ENCODE data around the gene RNF19B.
"Not testable (repeated sequence)": the region's sequence is repeated elsewhere in the genome, so short reads cannot be mapped to it uniquely, and the experiment has no call there.

Gene RNF19B

DNA sequence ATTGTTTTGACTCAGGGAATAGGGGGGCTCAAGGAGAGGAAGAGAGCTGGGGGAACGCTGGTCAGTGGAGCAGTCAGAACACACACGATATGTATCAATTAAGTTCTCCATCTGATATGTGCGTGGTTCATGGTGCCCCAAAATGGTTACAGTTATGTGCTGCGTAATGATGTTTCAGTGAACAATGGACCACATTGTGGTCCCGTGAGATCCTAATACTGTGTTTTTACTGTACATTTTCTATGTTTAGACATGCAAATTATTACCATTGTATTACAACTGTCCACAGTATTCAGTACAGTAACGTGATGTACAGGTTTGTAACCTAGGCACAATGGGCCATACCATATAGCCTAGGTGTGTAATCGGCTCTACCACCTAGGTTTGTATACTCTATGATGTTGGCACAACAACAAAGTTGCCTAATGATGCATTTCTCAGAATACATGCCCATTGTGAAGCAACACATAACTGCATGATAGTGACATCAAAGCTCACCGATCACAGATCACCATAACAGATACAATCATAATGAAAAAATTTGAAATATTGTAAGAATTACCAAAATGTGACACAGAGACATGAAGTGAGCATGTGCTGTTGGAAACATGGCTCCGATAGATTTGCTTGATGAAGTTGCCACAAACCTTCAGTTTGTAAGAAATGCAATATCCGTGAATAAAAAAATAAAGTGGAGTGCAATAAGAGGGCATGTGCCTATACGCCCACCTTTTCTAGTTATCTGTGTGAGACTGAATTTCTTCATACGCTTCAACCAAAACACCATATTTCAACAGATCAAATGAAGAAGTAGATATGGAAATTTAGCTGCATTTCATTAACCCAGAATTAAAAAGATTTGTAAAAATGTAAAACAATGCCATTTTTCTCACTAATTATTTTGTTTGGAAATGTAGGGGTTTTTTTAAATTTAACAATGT, 48.6 kb downstream of the RNF19B start:
- TF ChIP-seq, protein P1, sequence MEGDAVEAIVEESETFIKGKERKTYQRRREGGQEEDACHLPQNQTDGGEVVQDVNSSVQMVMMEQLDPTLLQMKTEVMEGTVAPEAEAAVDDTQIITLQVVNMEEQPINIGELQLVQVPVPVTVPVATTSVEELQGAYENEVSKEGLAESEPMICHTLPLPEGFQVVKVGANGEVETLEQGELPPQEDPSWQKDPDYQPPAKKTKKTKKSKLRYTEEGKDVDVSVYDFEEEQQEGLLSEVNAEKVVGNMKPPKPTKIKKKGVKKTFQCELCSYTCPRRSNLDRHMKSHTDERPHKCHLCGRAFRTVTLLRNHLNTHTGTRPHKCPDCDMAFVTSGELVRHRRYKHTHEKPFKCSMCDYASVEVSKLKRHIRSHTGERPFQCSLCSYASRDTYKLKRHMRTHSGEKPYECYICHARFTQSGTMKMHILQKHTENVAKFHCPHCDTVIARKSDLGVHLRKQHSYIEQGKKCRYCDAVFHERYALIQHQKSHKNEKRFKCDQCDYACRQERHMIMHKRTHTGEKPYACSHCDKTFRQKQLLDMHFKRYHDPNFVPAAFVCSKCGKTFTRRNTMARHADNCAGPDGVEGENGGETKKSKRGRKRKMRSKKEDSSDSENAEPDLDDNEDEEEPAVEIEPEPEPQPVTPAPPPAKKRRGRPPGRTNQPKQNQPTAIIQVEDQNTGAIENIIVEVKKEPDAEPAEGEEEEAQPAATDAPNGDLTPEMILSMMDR (IDR thresholded peaks at IDR 0.05; ENCODE audit: low read length, missing control alignments) = no peak
- DNase-seq (ENCODE audit: low read depth) = no peak
- H3K4me3 ChIP-seq (replicated peaks; ENCODE audit: low read depth, low read length) = no peak overlapping the region

- TF ChIP-seq, protein P1 (IDR thresholded peaks at IDR 0.05; ENCODE audit: low read length, missing control alignments) = no peak
- DNase-seq (ENCODE audit: low read depth) = no peak
- no peak overlapping the region for H3K4me3 ChIP-seq (replicated peaks; ENCODE audit: low read depth, low read length)
These were observed 54.3 kb downstream of the RNF19B start for GRCh38 chr1:32910319-32910718.

DNA sequence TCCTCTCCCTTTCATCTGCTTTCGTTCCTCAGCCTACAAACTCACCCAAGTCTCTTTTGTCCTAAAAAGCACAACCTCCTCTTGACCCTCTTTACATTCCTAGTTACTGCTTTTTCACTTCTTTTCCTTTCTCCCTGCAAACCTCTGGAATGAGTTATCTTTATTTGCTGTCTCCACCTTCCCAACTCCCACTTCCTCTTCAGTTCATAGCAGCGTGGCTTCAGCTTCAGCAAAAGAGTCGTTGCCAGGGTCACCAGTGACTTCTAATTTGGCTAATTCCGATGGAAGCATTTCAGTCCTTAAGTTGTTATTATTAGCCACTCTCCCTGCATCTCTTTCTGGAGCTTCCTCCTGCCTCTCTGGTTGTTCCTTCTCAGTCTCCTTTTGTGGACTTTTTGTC, 57.2 kb downstream of the RNF19B start:
- DNase-seq (ENCODE audit: low read depth) = peak; percentile 74
- no peak overlapping the region for H3K4me3 ChIP-seq (replicated peaks; ENCODE audit: low read depth, low read length)
- TF ChIP-seq, protein P1 (IDR thresholded peaks at IDR 0.05; ENCODE audit: low read length, missing control alignments) = no peak

DNA sequence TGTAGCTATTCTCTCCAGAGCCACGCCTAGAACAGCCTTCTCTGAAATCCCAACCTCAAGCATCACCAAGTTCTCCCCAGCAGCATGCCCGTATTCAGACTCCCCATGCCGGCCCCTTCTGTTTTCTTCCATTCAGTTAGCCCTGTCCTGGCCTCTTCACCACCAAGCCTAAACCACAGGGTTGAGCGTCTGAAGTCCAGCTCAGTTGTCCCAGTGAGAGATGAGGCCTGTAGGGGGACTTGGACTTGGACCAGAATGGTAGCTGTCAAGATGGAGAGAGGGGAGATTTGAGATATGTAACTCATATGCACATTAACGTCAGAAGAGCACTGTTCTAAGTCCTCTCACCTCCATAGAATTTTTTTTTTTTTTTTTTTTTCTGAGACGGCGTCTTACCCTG, 58.0 kb downstream of the RNF19B start:
- DNase-seq (ENCODE audit: low read depth) = no peak
- H3K4me3 ChIP-seq (replicated peaks; ENCODE audit: low read depth, low read length) = no peak overlapping the region
- TF ChIP-seq, protein P1 (IDR thresholded peaks at IDR 0.05; ENCODE audit: low read length, missing control alignments) = no peak

- not testable (repeated sequence) for DNase-seq (ENCODE audit: low read depth); H3K4me3 ChIP-seq (replicated peaks; ENCODE audit: low read depth, low read length)
These were observed 59.0 kb downstream of the RNF19B start for GRCh38 chr1:32905588-32905987.

DNA sequence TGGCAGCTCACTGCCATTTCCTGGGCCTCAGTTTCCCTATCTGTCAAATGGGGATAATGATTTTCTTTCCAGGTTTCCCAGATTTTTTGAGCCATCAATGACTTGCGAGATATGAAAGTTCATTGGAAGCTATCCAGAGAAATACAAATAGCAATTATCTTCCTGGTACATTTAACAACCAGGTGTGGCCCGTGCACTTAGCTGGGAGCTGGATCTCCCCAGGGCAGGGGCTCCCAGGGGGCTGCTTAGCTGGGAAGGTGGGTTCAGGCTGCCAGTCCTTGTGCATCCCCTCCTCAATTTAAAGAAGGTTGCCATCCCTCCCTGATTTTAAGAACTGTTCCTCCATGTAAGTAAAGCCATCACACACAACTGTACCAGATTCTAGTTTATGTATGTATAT, 59.8 kb downstream of the RNF19B start:
- no peak for DNase-seq (ENCODE audit: low read depth)
- TF ChIP-seq, protein P1 (IDR thresholded peaks at IDR 0.05; ENCODE audit: low read length, missing control alignments) = no peak
- no peak overlapping the region for H3K4me3 ChIP-seq (replicated peaks; ENCODE audit: low read depth, low read length)

- H3K4me3 ChIP-seq (replicated peaks; ENCODE audit: low read depth, low read length) = no peak overlapping the region
- DNase-seq (ENCODE audit: low read depth) = no peak
- TF ChIP-seq, protein P1 (IDR thresholded peaks at IDR 0.05; ENCODE audit: low read length, missing control alignments) = no peak
These were observed 60.4 kb downstream of the RNF19B start for GRCh38 chr1:32903991-32904785.
